NCI-H345 treated with DMSO at 0.1 percent for 48 hours (cell line): Measurements from ENCODE around the gene GUCY2F.

Source experiments
- DNase-seq: peaks from one replicate; lab custom pipeline; 2025; ENCODE audit not compliant: unreplicated experiment; lab: John Stamatoyannopoulos, UW

GUCY2F gene

DNA sequence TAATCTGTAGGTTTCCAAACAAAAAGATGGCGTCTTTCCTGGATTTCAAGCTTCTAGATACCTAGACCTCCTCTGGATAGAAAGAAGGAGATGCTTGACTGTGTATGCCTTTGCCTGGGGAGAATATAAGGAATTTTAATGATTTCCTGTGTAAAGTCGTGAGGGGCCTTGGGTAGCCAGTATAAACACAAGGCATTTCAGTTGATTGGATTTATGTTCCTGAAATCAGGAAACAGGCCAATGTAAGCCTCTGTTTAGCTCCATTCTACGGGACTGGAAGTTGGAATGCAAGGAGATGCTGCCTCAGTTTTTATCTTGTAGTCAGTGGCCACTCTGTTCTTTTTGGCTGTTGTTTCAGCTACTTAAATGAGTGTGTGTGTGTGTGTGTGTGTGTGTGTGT, 137.2 kb downstream of the GUCY2F start:
- DNase-seq: no peak

DNA sequence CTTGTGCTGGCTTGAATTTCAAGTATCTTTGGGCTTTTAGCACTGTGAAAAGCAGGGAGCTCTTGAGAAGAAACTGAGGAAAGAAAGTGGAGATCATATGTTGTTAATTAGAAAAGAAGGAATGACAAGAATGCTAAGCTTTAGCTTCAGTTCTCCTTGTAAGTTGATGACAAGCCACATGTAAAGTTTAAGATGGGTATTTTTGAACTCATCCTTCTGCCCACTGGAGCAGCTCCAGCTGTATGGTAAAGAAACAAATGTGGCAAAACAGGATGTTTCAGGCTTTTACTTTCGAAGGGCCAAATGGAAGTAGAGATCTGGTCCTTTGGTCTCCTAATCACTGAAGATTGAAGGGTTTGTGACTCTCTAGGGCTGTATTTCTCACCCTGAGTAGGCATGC, 137.8 kb downstream of the GUCY2F start:
- DNase-seq: no peak

DNA sequence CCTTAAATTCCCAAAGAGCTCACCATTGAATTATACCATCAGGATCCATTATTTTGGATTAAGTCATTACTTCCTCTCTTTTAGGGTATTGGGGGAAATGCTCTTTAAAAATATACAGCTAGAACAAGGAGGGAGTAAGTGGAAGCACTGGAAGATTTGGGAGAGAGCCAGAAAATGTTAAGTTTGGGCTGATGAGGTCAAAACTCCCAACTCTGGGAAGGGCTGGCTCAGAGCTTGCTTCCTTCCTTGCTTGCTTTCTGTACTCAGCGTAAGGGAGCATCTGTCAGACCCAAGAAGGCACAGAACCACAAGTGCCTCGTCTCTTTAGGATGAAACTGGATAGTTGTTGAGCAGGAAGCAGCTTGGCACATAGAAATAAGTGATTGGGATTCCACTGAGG, 138.2 kb downstream of the GUCY2F start:
- no peak for DNase-seq

DNA sequence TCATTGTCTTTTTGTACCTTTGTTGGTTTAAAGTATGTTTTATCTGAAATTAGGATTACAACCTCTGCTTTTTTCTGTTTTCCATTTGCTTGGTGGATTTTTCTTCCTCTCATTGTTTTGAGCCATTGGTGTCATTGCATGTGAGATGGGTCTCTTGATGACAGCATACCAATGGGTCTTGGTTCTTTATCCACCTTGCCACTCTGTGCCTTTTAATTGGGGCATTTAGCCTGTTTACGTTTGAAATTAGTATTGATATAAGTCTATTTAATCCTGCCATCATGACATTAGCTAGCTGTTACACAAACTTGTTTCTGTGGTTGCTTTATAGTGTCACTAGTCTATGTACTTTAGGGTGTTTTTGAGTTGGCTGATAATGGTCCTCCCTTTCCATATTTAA, 145.7 kb downstream of the GUCY2F start:
- DNase-seq: no peak

DNA sequence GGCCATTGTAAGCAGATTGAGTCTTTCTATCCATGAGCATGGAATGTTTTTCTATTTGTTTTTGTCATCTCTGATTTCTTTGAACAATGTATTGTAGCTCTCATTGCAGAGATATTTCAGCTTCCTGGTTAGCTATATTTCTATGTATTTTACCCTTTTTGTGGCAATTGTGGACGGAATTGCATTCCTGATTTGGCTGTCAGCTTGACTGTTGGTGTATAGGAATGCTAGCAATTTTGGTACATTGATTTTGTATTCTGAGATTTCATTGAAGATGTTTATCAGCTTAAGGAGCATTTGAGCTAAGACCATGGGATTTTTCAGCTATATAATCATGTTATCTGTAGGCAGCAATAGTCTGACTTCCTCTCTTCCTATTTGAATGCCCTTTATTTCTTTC, 154.6 kb downstream of the GUCY2F start:
- DNase-seq: no peak
